ENCODE measurements around the gene SEC22C. TPM values are rescaled to one million over a fixed set of nuclear protein-coding genes. Genes with fewer than 3 reads are reported as not detected.

Gene SEC22C
- polyA plus RNA-seq, 1 donor (not counting 4 experiments of a cell fraction or from before 2014, with no cell fraction given) = 58.4 TPM

DNA sequence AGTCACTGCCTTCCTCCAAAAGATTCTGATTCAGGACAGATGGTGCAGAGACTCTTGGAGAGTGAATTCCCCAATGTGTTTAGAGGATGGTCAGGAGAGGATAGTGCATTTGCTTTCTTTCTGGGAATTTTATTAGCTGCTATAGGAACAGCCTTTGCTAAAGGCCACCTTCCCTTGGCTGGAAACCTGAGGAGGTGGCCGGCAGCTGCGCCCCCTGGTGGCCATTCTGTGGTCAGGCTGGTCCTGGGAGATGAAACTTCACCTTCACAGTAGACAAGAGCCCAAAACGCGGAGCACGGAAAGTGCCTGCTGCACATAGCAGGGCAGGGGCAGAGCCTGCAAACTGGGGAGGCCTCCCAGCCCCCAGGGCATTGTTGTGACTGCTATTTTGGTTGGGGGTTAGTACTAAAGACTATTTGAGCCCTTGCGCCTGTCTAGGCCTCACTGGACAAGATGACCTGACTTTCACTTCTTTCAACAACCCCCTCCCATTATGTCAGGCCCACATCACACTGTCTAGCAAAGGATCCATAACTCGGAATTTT lies 34.3 kb downstream of the SEC22C start:
- Histone ChIP-seq H2AFZ (ENCODE audit: control insufficient read depth, low read length) (no peak overlapping the region), H3K36me3 (ENCODE audit: control insufficient read depth in 2 of 2, extremely low read depth in 1 of 2, insufficient read depth in 2 of 2, low read length in 2 of 2) (peaks cover 9% of the 10 kb centered on the region in 2 experiments), H3K79me2 (ENCODE audit: control insufficient read depth, insufficient read depth, low read length) (no peaks in the 10 kb centered on the region), H3K9me1 (ENCODE audit: control insufficient read depth, extremely low read depth, insufficient read depth, low read length) (no peaks in the 10 kb centered on the region), H3K4me2 (ENCODE audit: control insufficient read depth, extremely low read depth, insufficient read depth, low read depth, low read length) (no peak overlapping the region), H3K4me1 (ENCODE audit: control insufficient read depth, extremely low read depth, insufficient read depth, low read length) (no peaks in the 10 kb centered on the region), H3K27me3 (ENCODE audit: control insufficient read depth, extremely low read depth, insufficient read depth, low read length) (no peaks in the 10 kb centered on the region), H4K20me1 (ENCODE audit: control insufficient read depth, extremely low read depth, insufficient read depth, low read length) (no peaks in the 10 kb centered on the region), H3K27ac (ENCODE audit: control insufficient read depth, insufficient read depth, low read length) (no peak overlapping the region), H3K9me3 (ENCODE audit: control insufficient read depth, low read depth, low read length) (no peaks in the 10 kb centered on the region), H3K4me3 (ENCODE audit: control insufficient read depth in 2 of 3, extremely low read depth in 1 of 3, insufficient read depth in 2 of 3, low read depth in 1 of 3, low read length in 3 of 3) (no peak overlapping the region), H3K9ac (ENCODE audit: control insufficient read depth, extremely low read depth, insufficient read depth, low read length) (no peak overlapping the region)
- peak; percentile 34 for FAIRE-seq
- no peak for TF ChIP-seq EZH2 (IDR thresholded peaks at IDR 0.05; ENCODE audit: low read length)
- TF ChIP-seq, protein P1, sequence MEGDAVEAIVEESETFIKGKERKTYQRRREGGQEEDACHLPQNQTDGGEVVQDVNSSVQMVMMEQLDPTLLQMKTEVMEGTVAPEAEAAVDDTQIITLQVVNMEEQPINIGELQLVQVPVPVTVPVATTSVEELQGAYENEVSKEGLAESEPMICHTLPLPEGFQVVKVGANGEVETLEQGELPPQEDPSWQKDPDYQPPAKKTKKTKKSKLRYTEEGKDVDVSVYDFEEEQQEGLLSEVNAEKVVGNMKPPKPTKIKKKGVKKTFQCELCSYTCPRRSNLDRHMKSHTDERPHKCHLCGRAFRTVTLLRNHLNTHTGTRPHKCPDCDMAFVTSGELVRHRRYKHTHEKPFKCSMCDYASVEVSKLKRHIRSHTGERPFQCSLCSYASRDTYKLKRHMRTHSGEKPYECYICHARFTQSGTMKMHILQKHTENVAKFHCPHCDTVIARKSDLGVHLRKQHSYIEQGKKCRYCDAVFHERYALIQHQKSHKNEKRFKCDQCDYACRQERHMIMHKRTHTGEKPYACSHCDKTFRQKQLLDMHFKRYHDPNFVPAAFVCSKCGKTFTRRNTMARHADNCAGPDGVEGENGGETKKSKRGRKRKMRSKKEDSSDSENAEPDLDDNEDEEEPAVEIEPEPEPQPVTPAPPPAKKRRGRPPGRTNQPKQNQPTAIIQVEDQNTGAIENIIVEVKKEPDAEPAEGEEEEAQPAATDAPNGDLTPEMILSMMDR (optimal IDR thresholded peaks at IDR 0.05 in 1 of 3, IDR thresholded peaks at IDR 0.05 in 1 of 3, conservative IDR thresholded peaks at IDR 0.05 in 1 of 3; ENCODE audit: extremely low read depth in 1 of 3, insufficient read depth in 2 of 3, low read length in 3 of 3) = peak; percentile 93 to 96 (median 95)
- dilution Hi-C loops (cut with MboI; ENCODE audit: extremely low pct_ligation_motif_present, low sequenced_read_pairs) = no loop called here
- DNase-seq (ENCODE audit: low read depth, low spot score) = no peak

DNA sequence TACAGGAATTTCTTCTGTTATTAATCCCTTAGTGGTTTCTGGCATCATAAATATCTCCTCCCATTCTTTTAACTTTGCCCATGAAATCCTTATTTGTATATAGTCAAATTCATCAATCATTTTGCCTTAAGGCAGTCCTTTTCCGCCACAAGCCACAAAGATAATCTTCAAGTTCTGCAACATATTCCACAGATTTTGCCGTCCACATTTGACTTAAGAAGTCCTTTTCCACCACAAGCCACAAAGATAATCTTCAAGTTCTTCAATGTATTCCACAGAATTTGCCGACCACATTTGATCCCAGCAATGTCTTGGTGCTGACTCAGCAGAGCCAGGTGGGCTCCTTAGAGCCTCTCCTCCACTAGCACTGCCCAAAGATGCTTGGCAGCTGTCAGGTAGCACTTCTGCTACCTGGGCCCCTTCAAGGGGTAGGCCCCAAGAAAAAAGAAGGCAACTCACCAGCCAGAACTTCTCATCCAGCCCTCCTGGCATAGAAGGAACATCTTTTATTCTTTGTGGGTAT lies 35.0 kb downstream of the SEC22C start:
- FAIRE-seq = no peak
- no peak for DNase-seq (ENCODE audit: low read depth, low spot score)
- dilution Hi-C loops (cut with MboI; ENCODE audit: extremely low pct_ligation_motif_present, low sequenced_read_pairs) = no loop called here

More for the DNA sequence above, 35.0 kb downstream of the SEC22C start:
- H2AFZ ChIP-seq (ENCODE audit: control insufficient read depth, low read length) = no peak overlapping the region
- no peaks in the 10 kb centered on the region for H3K79me2 ChIP-seq (ENCODE audit: control insufficient read depth, insufficient read depth, low read length)
- no peak overlapping the region for H3K9ac ChIP-seq (ENCODE audit: control insufficient read depth, extremely low read depth, insufficient read depth, low read length)
- no peaks in the 10 kb centered on the region for H3K9me3 ChIP-seq (ENCODE audit: control insufficient read depth, low read depth, low read length)
- H3K36me3 ChIP-seq (ENCODE audit: control insufficient read depth in 2 of 2, extremely low read depth in 1 of 2, insufficient read depth in 2 of 2, low read length in 2 of 2) = peaks cover 5 to 9% of the 10 kb centered on the region in 2 experiments
- no peaks in the 10 kb centered on the region for H3K9me1 ChIP-seq (ENCODE audit: control insufficient read depth, extremely low read depth, insufficient read depth, low read length)
- H3K27ac ChIP-seq (ENCODE audit: control insufficient read depth, insufficient read depth, low read length) = no peak overlapping the region
- no peaks in the 10 kb centered on the region for H3K27me3 ChIP-seq (ENCODE audit: control insufficient read depth, extremely low read depth, insufficient read depth, low read length)
- H3K4me3 ChIP-seq (ENCODE audit: control insufficient read depth in 2 of 3, extremely low read depth in 1 of 3, insufficient read depth in 2 of 3, low read depth in 1 of 3, low read length in 3 of 3) = no peak overlapping the region
- H3K4me1 ChIP-seq (ENCODE audit: control insufficient read depth, extremely low read depth, insufficient read depth, low read length) = no peaks in the 10 kb centered on the region
- H4K20me1 ChIP-seq (ENCODE audit: control insufficient read depth, extremely low read depth, insufficient read depth, low read length) = no peaks in the 10 kb centered on the region
- H3K4me2 ChIP-seq (ENCODE audit: control insufficient read depth, extremely low read depth, insufficient read depth, low read depth, low read length) = no peak overlapping the region
- no peak for TF ChIP-seq EZH2 (IDR thresholded peaks at IDR 0.05; ENCODE audit: low read length)
- TF ChIP-seq, protein P1 (optimal IDR thresholded peaks at IDR 0.05 in 1 of 3, IDR thresholded peaks at IDR 0.05 in 1 of 3, conservative IDR thresholded peaks at IDR 0.05 in 1 of 3; ENCODE audit: extremely low read depth in 1 of 3, insufficient read depth in 2 of 3, low read length in 3 of 3) = no peak

All from keratinocyte (primary cell).